Stimulated activated CD4-positive, alpha-beta T cell treated with anti-CD3 and anti-CD28 coated beads, Interleukin-4, amount 100 ng/mL, for 1 hour (primary cell): ENCODE data around the gene MAPKAPK2.

ENCODE experiments used
- DNase-seq: peaks from one replicate; pipeline ENCODE4 v3.0.0-alpha.2; 2020

Gene MAPKAPK2

GRCh38 chr1:206783506-206783905 lies 98.8 kb downstream of the MAPKAPK2 start:
- DNase-seq = no peak
